OCI-LY1 (cell line): Measurements from ENCODE around the gene P3H3.

Source experiments
- CTCF ChIP-seq: fragments of 200-600 bp; sonication (generic), shearing (Covaris generic); IDR thresholded peaks from 2 replicates; pipeline ENCODE4 v1.5.1; 2017; ENCODE audit warnings: mild to moderate bottlenecking, antibody characterized with exemption, low read length, moderate library complexity, mixed read lengths
- EZH2 ChIP-seq: fragments of 200-600 bp; sonication (generic), shearing (Covaris generic); IDR thresholded peaks from 2 replicates; pipeline ENCODE4 v1.8.0; 2017; ENCODE audit warnings: borderline replicate concordance, mixed run types, mild to moderate bottlenecking, antibody characterized with exemption, low read length, moderate library complexity, mixed read lengths

- no peak for TF ChIP-seq CTCF
- TF ChIP-seq EZH2, result no peak
Measured at GRCh38 chr12:6854036-6854435, 25.8 kb downstream of the P3H3 start.
